Measurements from ENCODE around the gene MBD5.

MBD5 gene

GRCh38 chr2:148555622-148556294, 534.9 kb downstream of the MBD5 start:
- no peak for DNase-seq

DNA sequence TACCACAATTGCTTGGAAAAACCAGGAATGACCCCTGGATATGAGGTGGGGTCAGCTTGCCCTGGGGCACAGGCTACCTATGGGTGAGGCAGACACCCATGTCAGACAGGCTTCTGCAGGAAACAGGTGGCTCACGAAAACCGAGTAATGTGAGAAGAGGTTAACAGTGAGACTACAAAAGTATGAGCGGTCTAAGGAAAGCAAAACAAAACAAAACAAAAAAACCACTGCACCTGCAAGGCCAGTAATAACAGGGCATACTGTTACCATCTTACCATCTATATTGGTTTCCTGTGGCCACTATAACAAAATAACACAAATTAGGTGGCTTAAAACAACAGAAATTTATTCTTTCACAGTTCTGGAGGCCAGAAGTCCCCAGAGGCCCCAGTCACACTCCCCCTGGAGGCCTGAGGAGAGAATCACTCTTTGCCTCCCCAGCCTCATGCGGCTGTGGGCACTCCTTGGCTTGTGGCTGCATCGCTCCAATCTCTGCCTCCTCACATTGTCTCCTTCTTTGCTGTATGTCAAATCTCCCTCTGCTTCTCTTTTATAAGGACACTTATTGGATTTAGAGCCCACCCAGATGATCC, 537.0 kb downstream of the MBD5 start:
- no peak for DNase-seq

- no peak for DNase-seq
Observed at GRCh38 chr2:148560496-148560895, 539.6 kb downstream of the MBD5 start.

- DNase-seq = no peak
Observed at GRCh38 chr2:148561389-148561788, 540.5 kb downstream of the MBD5 start.

DNA sequence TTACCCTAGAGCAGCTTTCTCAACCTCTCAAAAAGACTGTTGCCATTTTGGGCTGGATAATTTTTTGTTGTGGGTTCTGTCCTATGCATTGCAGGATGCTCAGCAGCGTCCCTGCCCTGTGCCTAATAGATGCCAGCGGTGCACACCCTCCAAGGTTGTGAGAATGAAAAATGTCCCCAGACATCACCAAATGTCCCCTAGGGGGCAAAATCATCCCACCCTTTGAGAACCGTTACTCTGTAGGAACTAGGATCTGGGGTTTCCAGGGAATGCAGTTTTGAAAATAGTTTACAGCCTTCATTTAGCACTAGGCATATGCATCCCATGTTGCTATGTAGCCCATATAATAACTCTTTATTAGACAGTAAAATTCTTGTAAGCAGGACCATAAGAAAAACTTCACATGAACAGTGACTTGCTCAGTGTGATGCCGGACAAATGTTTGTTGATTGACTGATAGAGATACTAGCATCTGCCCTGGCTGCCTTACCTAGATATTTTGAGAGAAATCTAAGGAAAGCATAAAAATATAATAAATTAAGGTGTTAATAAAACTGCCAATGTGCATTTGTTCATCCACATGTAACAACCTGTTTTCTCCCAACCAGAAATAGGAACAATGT, 544.5 kb downstream of the MBD5 start:
- DNase-seq = no peak

All from CD4-positive, alpha-beta T cell treated with Interleukin-4 for 4 hours (primary cell).